HG02610 (cell line): ENCODE data around the gene LINGO4.

Experiments
- ATAC-seq: cut with Tn5 transposase; IDR thresholded peaks from one replicate; pipeline ENCODE4 v1.9.1; 2021; ENCODE audit warnings: mild to moderate bottlenecking, moderate library complexity; ENCODE audit not compliant: unreplicated experiment

LINGO4 gene

GRCh38 chr1:151815716-151816327 is 10.6 kb upstream of the LINGO4 start:
- ATAC-seq: no peak

- no peak for ATAC-seq
Observed at GRCh38 chr1:151814971-151815545, 9.8 kb upstream of the LINGO4 start.

GRCh38 chr1:151814426-151814825 is 9.2 kb upstream of the LINGO4 start:
- ATAC-seq: no peak

- no peak for ATAC-seq
Observed at GRCh38 chr1:151813271-151813977, 8.2 kb upstream of the LINGO4 start.

- ATAC-seq: no peak
Observed at GRCh38 chr1:151811181-151811580, 6.0 kb upstream of the LINGO4 start.

- ATAC-seq: no peak
Observed at GRCh38 chr1:151809985-151810556, 4.9 kb upstream of the LINGO4 start.

GRCh38 chr1:151809290-151809984 is 4.2 kb upstream of the LINGO4 start:
- ATAC-seq: no peak

GRCh38 chr1:151807766-151808165 is 2.5 kb upstream of the LINGO4 start:
- ATAC-seq: no peak

- no peak for ATAC-seq
Observed at GRCh38 chr1:151807131-151807530, 1.9 kb upstream of the LINGO4 start.

- ATAC-seq: no peak
Observed at GRCh38 chr1:151806170-151806569, 951 bp upstream of the LINGO4 start.

- ATAC-seq: no peak
Observed at GRCh38 chr1:151803915-151804314, 1.3 kb downstream of the LINGO4 start.

GRCh38 chr1:151803164-151803563 is 2.1 kb downstream of the LINGO4 start:
- no peak for ATAC-seq

GRCh38 chr1:151802372-151802771 is 2.8 kb downstream of the LINGO4 start:
- no peak for ATAC-seq

- no peak for ATAC-seq
Observed at GRCh38 chr1:151801846-151802245, 3.4 kb downstream of the LINGO4 start.

- no peak for ATAC-seq
Observed at GRCh38 chr1:151801310-151801820, 3.9 kb downstream of the LINGO4 start.

GRCh38 chr1:151800830-151801229 is 4.4 kb downstream of the LINGO4 start:
- ATAC-seq: no peak

- ATAC-seq: no peak
Observed at GRCh38 chr1:151799179-151800022, 5.8 kb downstream of the LINGO4 start.

GRCh38 chr1:151798571-151798970 is 6.6 kb downstream of the LINGO4 start:
- no peak for ATAC-seq

- ATAC-seq: no peak
Observed at GRCh38 chr1:151790940-151791651, 14.1 kb downstream of the LINGO4 start.
